Measurements from ENCODE around the gene SNRPD2.

The SNRPD2 gene

DNA sequence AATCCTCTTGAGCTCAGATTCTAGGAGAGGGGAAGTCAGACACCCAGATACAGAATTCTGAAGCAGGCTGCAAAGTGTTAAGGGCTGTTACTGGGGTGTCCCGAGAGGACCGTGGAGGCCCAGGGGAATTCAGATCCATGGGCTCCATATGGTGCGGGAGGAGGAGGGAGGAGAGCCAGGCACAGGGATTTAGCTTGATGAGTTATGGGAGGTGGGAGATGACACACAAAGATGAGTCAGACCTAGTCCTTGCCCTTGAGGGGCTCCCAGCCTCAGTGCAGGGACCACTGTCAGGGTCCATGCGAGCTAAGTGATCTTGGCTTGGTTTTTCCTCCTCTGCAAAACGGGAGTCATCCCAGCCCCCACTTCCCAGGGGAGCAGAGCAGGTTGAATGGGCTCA, 38.1 kb downstream of the SNRPD2 start:
- no peak for DNase-seq

GRCh38 chr19:45650722-45651121, 41.0 kb downstream of the SNRPD2 start:
- DNase-seq, result no peak

DNA sequence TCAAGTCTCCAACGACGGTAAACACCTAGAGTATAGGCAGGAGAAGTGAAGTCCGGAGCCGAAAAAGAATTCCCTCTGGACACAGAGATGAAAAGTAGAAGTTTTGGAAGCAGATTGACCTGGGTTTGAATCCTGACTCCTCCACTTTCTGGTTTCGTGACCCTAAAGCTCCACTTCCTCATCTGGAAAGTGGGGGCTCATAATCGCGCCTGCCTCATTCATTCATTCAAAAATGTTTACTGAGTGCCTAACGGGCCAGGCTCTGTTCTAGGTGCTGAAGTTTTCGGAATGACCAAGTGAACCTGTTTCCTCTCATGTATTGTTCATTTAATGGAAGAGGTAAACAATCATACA, 45.4 kb downstream of the SNRPD2 start:
- no peak for DNase-seq

GRCh38 chr19:45645631-45646344, 46.0 kb downstream of the SNRPD2 start:
- DNase-seq, result peak; percentile 98

DNA sequence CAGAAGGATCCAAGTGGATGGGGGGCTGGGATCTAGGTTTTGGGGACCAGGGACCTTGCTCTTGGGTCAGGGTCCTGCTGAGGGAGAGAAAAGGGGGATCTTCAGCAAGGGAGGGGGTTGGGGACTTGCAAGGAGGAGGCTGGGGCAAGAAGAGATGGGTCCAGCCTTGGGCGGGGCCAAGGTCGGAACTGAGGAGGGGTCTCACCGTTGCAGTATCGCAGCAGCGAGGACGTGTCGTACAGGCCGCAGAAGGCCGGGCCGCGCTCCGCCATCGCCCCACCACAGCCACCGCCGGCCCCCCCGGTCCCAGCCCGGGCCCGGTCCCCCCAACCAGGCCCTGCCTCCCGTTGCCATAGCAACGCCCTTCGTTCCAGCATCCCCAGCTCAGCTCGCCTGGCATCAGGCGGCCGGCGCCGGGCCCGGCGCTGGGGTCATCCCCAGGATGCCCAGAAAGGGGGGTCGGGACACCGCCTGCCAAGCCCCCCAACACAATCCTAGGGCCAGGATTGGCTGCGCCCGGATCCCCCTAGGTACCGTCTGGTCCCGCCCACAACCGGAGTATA, 46.6 kb downstream of the SNRPD2 start:
- DNase-seq, result no peak

- no peak for DNase-seq
Measured at GRCh38 chr19:45643927-45644771, 47.6 kb downstream of the SNRPD2 start.

- peak; percentile 68 for DNase-seq
Measured at GRCh38 chr19:45643024-45643926, 48.5 kb downstream of the SNRPD2 start.

DNA sequence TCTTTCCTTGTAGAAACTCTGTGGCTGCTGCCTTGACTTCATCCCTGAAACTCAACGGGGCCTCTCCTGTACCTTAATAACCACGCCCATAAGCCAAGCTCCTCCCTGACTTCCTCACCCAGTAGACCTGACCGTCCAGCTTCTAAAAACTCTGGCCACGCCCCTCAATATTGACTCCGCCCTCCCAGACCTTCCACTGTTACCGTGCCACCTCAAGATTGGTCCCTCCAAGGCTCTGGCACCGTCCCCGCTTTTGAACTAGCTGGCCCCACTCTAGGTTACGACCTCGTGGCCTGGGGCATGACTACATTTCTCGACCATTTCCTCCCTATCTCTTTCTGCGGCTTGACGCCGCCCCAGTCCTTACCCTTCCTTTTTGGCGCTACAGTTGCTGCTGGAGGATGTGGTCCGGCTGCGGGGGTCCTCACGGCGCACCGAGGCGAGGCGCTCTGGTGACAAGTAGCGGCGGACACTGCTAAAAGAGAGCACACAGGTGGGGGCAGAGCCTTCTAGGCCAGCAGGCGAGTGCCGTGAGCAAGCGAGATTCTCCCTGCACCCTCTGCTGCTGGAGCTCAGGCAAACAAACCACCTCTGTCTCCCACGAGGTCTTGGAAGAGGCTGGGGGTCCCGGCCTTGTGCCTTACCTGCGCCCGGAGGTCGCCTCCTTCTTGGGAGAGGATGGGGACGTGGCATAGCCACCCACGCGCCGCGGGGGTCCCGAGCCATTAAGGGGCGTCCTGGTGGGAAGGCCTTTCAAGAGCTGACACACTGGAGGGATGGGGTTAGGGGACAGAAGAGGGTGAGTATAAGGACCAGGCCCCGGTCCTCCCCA, 50.3 kb downstream of the SNRPD2 start:
- DNase-seq, result peak; percentile 96

GRCh38 chr19:45640849-45641273, 50.9 kb downstream of the SNRPD2 start:
- peak; percentile 48 for DNase-seq

GRCh38 chr19:45638930-45639729, 52.6 kb downstream of the SNRPD2 start, which contains the start of gene EML2:
Gene EML2 (minus strand): TSS chr19:45639397. CDS start chr19:45639376, 21 bp downstream.
- peak; percentile 19 for DNase-seq

DNA sequence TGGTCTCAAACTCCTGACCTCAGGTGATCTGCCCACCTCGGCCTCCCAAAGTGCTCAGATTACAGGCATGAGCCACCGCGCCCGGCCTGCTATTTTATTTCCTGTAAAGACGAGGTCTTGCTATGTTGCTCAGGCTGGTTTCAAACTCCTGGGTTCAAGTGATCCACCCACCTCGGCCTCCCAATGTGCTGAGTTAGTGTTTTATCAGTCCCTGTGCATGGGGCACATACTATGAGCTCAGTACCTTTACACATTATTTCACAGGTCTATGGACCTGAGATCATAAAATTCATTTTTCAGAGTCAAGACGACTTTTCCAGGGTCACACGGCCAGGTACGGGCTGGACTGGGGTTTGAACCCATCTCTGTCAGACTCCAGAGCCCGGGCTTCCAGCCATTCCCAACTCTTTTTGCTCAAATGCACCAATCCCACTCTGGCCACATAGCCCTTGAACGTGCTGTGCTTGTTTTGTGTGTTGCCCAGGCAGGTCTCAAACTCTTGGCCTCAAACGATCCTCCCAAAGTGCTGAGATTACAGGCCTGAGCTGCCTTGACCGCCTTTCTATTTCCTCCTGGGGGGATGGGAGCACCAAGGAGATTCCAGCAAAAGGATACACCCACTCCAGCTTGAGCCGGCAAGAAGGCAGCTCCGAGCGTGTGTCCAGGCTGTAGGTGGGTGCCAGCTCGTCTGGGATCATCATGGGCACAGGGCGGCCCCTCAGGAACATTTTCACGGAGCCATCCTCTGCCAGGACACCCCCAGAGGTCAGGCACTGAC, 53.7 kb downstream of the SNRPD2 start:
- DNase-seq, result peak; percentile 28
